CD14-positive monocyte (primary cell): ENCODE measurements around the gene ASCL1. TPM values are rescaled to one million over a fixed set of nuclear protein-coding genes. Genes with fewer than 3 reads are reported as not detected.

Experiments used
- DNase-seq, 3 donors: peaks; one replicate each; pipeline ENCODE4 v3.0.0-alpha.2; 2011 to 2022
- H2AFZ ChIP-seq: 2 replicates; pipeline ENCODE4 v1.6.0; 2012; ENCODE audit warnings: mild to moderate bottlenecking, low read depth, low read length, inconsistent platforms; ENCODE audit not compliant: insufficient read depth, poor library complexity, severe bottlenecking
- H3K27ac ChIP-seq, 2 donors: 1 replicate in 1 of 2; 2 replicates in 1 of 2; pipeline ENCODE4 v1.5.1; 2012 to 2013; ENCODE audit warnings: low read length in 2 of 2, control low read depth in 1 of 2, inconsistent platforms in 1 of 2, low read depth in 1 of 2, mild to moderate bottlenecking in 1 of 2
- H3K27me3 ChIP-seq, 2 donors: one replicate each; pipeline versions ENCODE4 v1.6.0 to v1.6.1; 2011 to 2013; ENCODE audit warnings: low read length in 2 of 2; ENCODE audit not compliant: control insufficient read depth in 2 of 2, insufficient read depth in 2 of 2
- H3K36me3 ChIP-seq, 2 donors: replicated peaks in 1 of 2; 1 replicate in 1 of 2; 2 replicates in 1 of 2; pipeline versions ENCODE4 v1.5.1 to v1.6.1; 2012 to 2013; ENCODE audit warnings: low read length in 2 of 2, control low read depth in 1 of 2, inconsistent platforms in 1 of 2, mild to moderate bottlenecking in 1 of 2; ENCODE audit not compliant: insufficient read depth in 2 of 2, control insufficient read depth in 1 of 2
- H3K4me1 ChIP-seq, 2 donors: 1 replicate in 1 of 2; 2 replicates in 1 of 2; pipeline versions ENCODE4 v1.5.1 to v1.6.1; 2012 to 2013; ENCODE audit warnings: low read length in 2 of 2, control low read depth in 1 of 2, inconsistent platforms in 1 of 2, mild to moderate bottlenecking in 1 of 2, moderate library complexity in 1 of 2; ENCODE audit not compliant: insufficient read depth in 2 of 2, control insufficient read depth in 1 of 2
- H3K4me2 ChIP-seq: replicated peaks from 2 replicates; pipeline ENCODE3; 2012; ENCODE audit warnings: low read length, moderate library complexity, mild to moderate bottlenecking; ENCODE audit not compliant: poor library complexity, severe bottlenecking; ENCODE audit errors: extremely low read depth
- H3K4me3 ChIP-seq, 3 experiments: fragments of 200-600 bp in 1 of 3; sonication (generic) in 1 of 3; replicated peaks in 1 of 3; 1 replicate in 2 of 3; 2 replicates in 1 of 3; pipeline ENCODE4 v1.5.1; 2011 to 2013; ENCODE audit warnings: low read length in 3 of 3, mild to moderate bottlenecking in 3 of 3, control low read depth in 2 of 3, low read depth in 2 of 3, inconsistent platforms in 1 of 3, moderate library complexity in 1 of 3
- H3K79me2 ChIP-seq: 2 replicates; pipeline ENCODE4 v1.6.0; 2012; ENCODE audit warnings: mild to moderate bottlenecking, control low read depth, inconsistent platforms, low read length, moderate library complexity; ENCODE audit not compliant: insufficient read depth
- H3K9ac ChIP-seq: 2 replicates; pipeline ENCODE4 v1.6.0; 2017; ENCODE audit warnings: low read length, mild to moderate bottlenecking; ENCODE audit not compliant: insufficient read depth, poor library complexity, severe bottlenecking
- H3K9me3 ChIP-seq, 2 donors: replicated peaks in 1 of 2; 1 replicate in 1 of 2; 2 replicates in 1 of 2; pipeline versions ENCODE4 v1.5.1 to v1.6.1; 2012 to 2013; ENCODE audit warnings: low read length in 2 of 2, control low read depth in 1 of 2; ENCODE audit not compliant: control insufficient read depth in 1 of 2, insufficient read depth in 1 of 2
- H4K20me1 ChIP-seq: 2 replicates; pipeline ENCODE4 v1.6.0; 2012; ENCODE audit warnings: mild to moderate bottlenecking, low read length, control low read depth, moderate library complexity; ENCODE audit not compliant: insufficient read depth
- H3K27ac Mint-ChIP-seq, 7 donors: one replicate each; pipeline ENCODE4 v1.8.0; 2020; ENCODE audit warnings: mild to moderate bottlenecking in 7 of 7, mixed read lengths in 7 of 7, moderate library complexity in 6 of 7, inconsistent platforms in 2 of 7
- H3K27me3 Mint-ChIP-seq, 3 donors: one replicate each; pipeline ENCODE4 v1.8.0; 2021 to 2022; ENCODE audit warnings: low read depth in 3 of 3, mild to moderate bottlenecking in 3 of 3, mixed read lengths in 3 of 3, moderate library complexity in 3 of 3, inconsistent platforms in 1 of 3
- H3K36me3 Mint-ChIP-seq, 2 donors: one replicate each; pipeline ENCODE4 v1.8.0; 2020; ENCODE audit warnings: mixed read lengths in 2 of 2, inconsistent platforms in 1 of 2, mild to moderate bottlenecking in 1 of 2
- H3K4me1 Mint-ChIP-seq: one replicate; pipeline ENCODE4 v1.8.0; 2020; ENCODE audit warnings: mild to moderate bottlenecking, mixed read lengths
- H3K4me3 Mint-ChIP-seq, 2 donors: one replicate each; pipeline ENCODE4 v1.8.0; 2020; ENCODE audit warnings: mild to moderate bottlenecking in 2 of 2, mixed read lengths in 2 of 2, moderate library complexity in 1 of 2
- H3K9me3 Mint-ChIP-seq, 7 donors: one replicate each; pipeline ENCODE4 v1.8.0; 2020 to 2022; ENCODE audit warnings: mixed read lengths in 7 of 7, mild to moderate bottlenecking in 6 of 7, moderate library complexity in 6 of 7, inconsistent platforms in 2 of 7
- CTCF ChIP-seq: fragments of 200-600 bp; IDR thresholded peaks from one replicate; pipeline ENCODE4 v1.8.0; 2022; ENCODE audit warnings: antibody characterized with exemption, mild to moderate bottlenecking
- WGBS: methylation state at CpG from one replicate; pipeline ENCODE4 v1.1.5; 2013; ENCODE audit warnings: missing lambda C conversion rate; ENCODE audit not compliant: insufficient coverage; 5-methylcytosine and 5-hydroxymethylcytosine counted together
- intact Hi-C, 2 donors: fragments of 100-400 bp; cut with micrococcal nuclease; formaldehyde crosslinking; loops; one replicate each; pipeline versions ENCODE4 v1.15.0 to v1.15.1; 2023
- polyA plus RNA-seq, 3 donors: library from polyadenylated mRNA; depleted of rRNA in 1 of 3; unstranded in 2 of 3; stranded (reverse) in 1 of 3; fragments of 300-500 nt in 2 of 3; fragments of >200 nt in 1 of 3; fragmentation: Illumina TruSeq in 2 of 3; gene quantifications; 1 replicate in 2 of 3; 2 replicates in 1 of 3; pipeline ENCODE4 v1.2.3, GENCODE V29; 2012 to 2021

Gene ASCL1
- polyA plus RNA-seq, 3 donors: not detected

DNA sequence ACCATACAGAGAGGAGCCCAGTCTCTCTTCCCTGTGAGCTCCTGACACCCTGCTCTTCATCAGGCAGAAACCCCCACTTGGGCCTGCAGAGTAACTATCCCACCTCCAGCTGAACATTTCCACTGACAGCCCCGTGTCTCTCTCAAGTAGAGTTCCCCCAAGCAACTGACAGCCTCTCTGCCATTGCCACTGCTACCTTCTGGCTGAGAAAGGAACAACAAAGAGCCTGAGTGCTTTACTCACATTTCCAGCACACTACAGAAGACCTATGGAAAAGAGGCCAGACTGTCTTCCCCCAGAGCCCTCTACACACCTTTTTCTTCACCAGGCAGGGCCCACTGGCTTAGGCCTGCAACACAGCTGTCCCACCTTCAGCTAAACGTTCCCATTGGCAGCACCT, 18.4 kb upstream of the ASCL1 start:
- no peaks in the 10 kb centered on the region for H3K36me3 Mint-ChIP-seq
- WGBS: 77% methylated on average over 1 of the region's 2 CpGs
- Histone ChIP-seq H3K79me2 (no peaks in the 10 kb centered on the region), H3K27me3 (no peaks in the 10 kb centered on the region), H3K9ac (no peak overlapping the region), H2AFZ (no peak overlapping the region), H3K4me3 (no peak overlapping the region), H3K4me2 (no peak overlapping the region), H4K20me1 (no peaks in the 10 kb centered on the region), H3K27ac (no peak overlapping the region), H3K4me1 (no peaks in the 10 kb centered on the region), H3K36me3 (no peaks in the 10 kb centered on the region), H3K9me3 (peaks cover 8 to 10% of the 10 kb centered on the region in 2 donors)
- no peak for TF ChIP-seq CTCF
- H3K27me3 Mint-ChIP-seq: peaks cover 0 to 5% (median 1%) of the 10 kb centered on the region in 3 donors
- DNase-seq: no peak
- peaks cover 3 to 9% (median 7%) of the 10 kb centered on the region in 7 donors for H3K9me3 Mint-ChIP-seq
- no peak overlapping the region for H3K4me3 Mint-ChIP-seq
- H3K4me1 Mint-ChIP-seq: no peaks in the 10 kb centered on the region
- no peak overlapping the region for H3K27ac Mint-ChIP-seq
- intact Hi-C loops: no loop called here

GRCh38 chr12:102939670-102940222, 17.7 kb upstream of the ASCL1 start:
- H3K36me3 ChIP-seq: no peaks in the 10 kb centered on the region
- intact Hi-C loops: no loop called here
- H3K4me3 Mint-ChIP-seq: no peak overlapping the region
- H3K36me3 Mint-ChIP-seq: no peaks in the 10 kb centered on the region
- 71% methylated on average over 2 of the region's 2 CpGs for WGBS
- peaks cover 8 to 10% of the 10 kb centered on the region in 2 donors for H3K9me3 ChIP-seq
- H3K27me3 Mint-ChIP-seq: peaks cover 0 to 3% (median 1%) of the 10 kb centered on the region in 3 donors
- H3K27me3 ChIP-seq: no peaks in the 10 kb centered on the region
- no peak for TF ChIP-seq CTCF
- H3K4me1 ChIP-seq: no peaks in the 10 kb centered on the region
- no peak overlapping the region for H3K9ac ChIP-seq
- peaks cover 3 to 9% (median 7%) of the 10 kb centered on the region in 7 donors for H3K9me3 Mint-ChIP-seq
- no peak overlapping the region for H3K4me2 ChIP-seq
- H2AFZ ChIP-seq: no peak overlapping the region
- H3K4me1 Mint-ChIP-seq: no peaks in the 10 kb centered on the region
- no peak for DNase-seq
- no peak overlapping the region for H3K4me3 ChIP-seq
- H3K79me2 ChIP-seq: no peaks in the 10 kb centered on the region
- H3K27ac Mint-ChIP-seq: no peak overlapping the region
- H4K20me1 ChIP-seq: no peaks in the 10 kb centered on the region
- H3K27ac ChIP-seq: no peak overlapping the region
